Mesenchymal stem cell (in vitro differentiated cells and primary cell): ENCODE measurements around the gene VASP.

ENCODE experiments used
- DNase-seq: peaks from one replicate; pipeline ENCODE4 v3.0.0-alpha.2; 2013
- H2AFZ ChIP-seq: one replicate; pipeline ENCODE4 v1.6.1; 2013; ENCODE audit warnings: low read depth, mild to moderate bottlenecking, control low read depth, inconsistent platforms, low read length, moderate library complexity
- H2AK5ac ChIP-seq: 2 replicates; pipeline ENCODE4 v1.6.1; 2013; ENCODE audit warnings: low read length, moderate library complexity, mild to moderate bottlenecking, inconsistent platforms; ENCODE audit not compliant: severe bottlenecking
- H2BK120ac ChIP-seq: one replicate; pipeline ENCODE4 v1.6.1; 2013; ENCODE audit warnings: low read depth, mild to moderate bottlenecking, inconsistent platforms, low read length, moderate library complexity
- H2BK12ac ChIP-seq, 2 experiments: one replicate each; pipeline ENCODE4 v1.6.1; 2013; ENCODE audit warnings: inconsistent platforms in 2 of 2, low read length in 2 of 2, mild to moderate bottlenecking in 2 of 2, moderate library complexity in 2 of 2, control low read depth in 1 of 2
- H2BK15ac ChIP-seq: one replicate; pipeline ENCODE4 v1.6.1; 2013; ENCODE audit warnings: mild to moderate bottlenecking, low read depth, inconsistent platforms; ENCODE audit not compliant: poor library complexity, severe bottlenecking
- H2BK5ac ChIP-seq: 2 replicates; pipeline ENCODE4 v1.6.1; 2013; ENCODE audit warnings: low read depth, mild to moderate bottlenecking, low read length, control low read depth, inconsistent platforms; ENCODE audit not compliant: poor library complexity, severe bottlenecking
- H3K14ac ChIP-seq, 2 experiments: one replicate each; pipeline ENCODE4 v1.6.1; 2013; ENCODE audit warnings: inconsistent platforms in 2 of 2, low read length in 2 of 2, control low read depth in 1 of 2, mild to moderate bottlenecking in 1 of 2, moderate library complexity in 1 of 2
- H3K18ac ChIP-seq, 2 experiments: one replicate each; pipeline ENCODE4 v1.6.1; 2013; ENCODE audit warnings: inconsistent platforms in 2 of 2, low read length in 2 of 2, control low read depth in 1 of 2, low read depth in 1 of 2, mild to moderate bottlenecking in 1 of 2
- H3K23ac ChIP-seq, 2 experiments: one replicate each; pipeline ENCODE4 v1.6.1; 2013; ENCODE audit warnings: inconsistent platforms in 2 of 2, low read length in 2 of 2, mild to moderate bottlenecking in 2 of 2, moderate library complexity in 2 of 2, control low read depth in 1 of 2
- H3K27ac ChIP-seq: 2 replicates; pipeline ENCODE4 v1.5.1; 2013; ENCODE audit warnings: mild to moderate bottlenecking, moderate library complexity, low read length, control low read depth, inconsistent platforms; ENCODE audit not compliant: poor library complexity, severe bottlenecking
- H3K27me3 ChIP-seq, 2 experiments: 2 replicates each; pipeline versions ENCODE4 v1.6.1 to v1.7.0; 2013; ENCODE audit warnings: low read length in 2 of 2, mild to moderate bottlenecking in 2 of 2, moderate library complexity in 2 of 2, control low read depth in 1 of 2, inconsistent platforms in 1 of 2; ENCODE audit not compliant: control insufficient read depth in 1 of 2, insufficient read depth in 1 of 2
- H3K36me3 ChIP-seq, 2 experiments: 2 replicates each; pipeline versions ENCODE4 v1.6.1 to v1.7.0; 2013; ENCODE audit warnings: low read length in 2 of 2, control low read depth in 1 of 2, inconsistent platforms in 1 of 2, low read depth in 1 of 2, mild to moderate bottlenecking in 1 of 2; ENCODE audit not compliant: insufficient read depth in 2 of 2, control insufficient read depth in 1 of 2
- H3K4ac ChIP-seq, 2 experiments: one replicate each; pipeline ENCODE4 v1.6.1; 2013; ENCODE audit warnings: inconsistent platforms in 2 of 2, low read length in 2 of 2, mild to moderate bottlenecking in 2 of 2, moderate library complexity in 2 of 2, control low read depth in 1 of 2, low read depth in 1 of 2
- H3K4me1 ChIP-seq: 2 replicates; pipeline ENCODE4 v1.6.1; 2013; ENCODE audit warnings: low read depth, low read length, control low read depth; ENCODE audit not compliant: control insufficient read depth, insufficient read depth
- H3K4me2 ChIP-seq: 2 replicates; pipeline ENCODE4 v1.6.1; 2013; ENCODE audit warnings: low read length, mild to moderate bottlenecking, inconsistent platforms; ENCODE audit not compliant: poor library complexity, severe bottlenecking
- H3K4me3 ChIP-seq, 2 experiments: 2 replicates each; pipeline versions ENCODE4 v1.5.1 to v1.7.0; 2013; ENCODE audit warnings: low read length in 2 of 2, mild to moderate bottlenecking in 2 of 2, control low read depth in 1 of 2, low read depth in 1 of 2; ENCODE audit not compliant: insufficient read depth in 1 of 2
- H3K79me1 ChIP-seq: replicated peaks from 2 replicates; pipeline ENCODE4 v1.6.1; 2013; ENCODE audit warnings: mild to moderate bottlenecking, control low read depth, low read length, inconsistent platforms; ENCODE audit not compliant: poor library complexity, severe bottlenecking
- H3K9ac ChIP-seq: 2 replicates; pipeline ENCODE4 v1.7.0; 2013; ENCODE audit warnings: mild to moderate bottlenecking, low read length, moderate library complexity
- H3K9me3 ChIP-seq: 2 replicates; pipeline ENCODE4 v1.7.0; 2013; ENCODE audit warnings: mild to moderate bottlenecking, low read length; ENCODE audit not compliant: control insufficient read depth
- H4K8ac ChIP-seq: one replicate; pipeline ENCODE4 v1.6.1; 2013; ENCODE audit warnings: inconsistent platforms, mild to moderate bottlenecking, low read length, moderate library complexity
- H4K91ac ChIP-seq: one replicate; pipeline ENCODE4 v1.6.1; 2013; ENCODE audit warnings: mild to moderate bottlenecking, low read length, inconsistent platforms
- WGBS: methylation state at CpG from one replicate; pipeline ENCODE4 v1.1.7; 2013; ENCODE audit warnings: mixed read lengths; 5-methylcytosine and 5-hydroxymethylcytosine counted together

VASP gene

DNA sequence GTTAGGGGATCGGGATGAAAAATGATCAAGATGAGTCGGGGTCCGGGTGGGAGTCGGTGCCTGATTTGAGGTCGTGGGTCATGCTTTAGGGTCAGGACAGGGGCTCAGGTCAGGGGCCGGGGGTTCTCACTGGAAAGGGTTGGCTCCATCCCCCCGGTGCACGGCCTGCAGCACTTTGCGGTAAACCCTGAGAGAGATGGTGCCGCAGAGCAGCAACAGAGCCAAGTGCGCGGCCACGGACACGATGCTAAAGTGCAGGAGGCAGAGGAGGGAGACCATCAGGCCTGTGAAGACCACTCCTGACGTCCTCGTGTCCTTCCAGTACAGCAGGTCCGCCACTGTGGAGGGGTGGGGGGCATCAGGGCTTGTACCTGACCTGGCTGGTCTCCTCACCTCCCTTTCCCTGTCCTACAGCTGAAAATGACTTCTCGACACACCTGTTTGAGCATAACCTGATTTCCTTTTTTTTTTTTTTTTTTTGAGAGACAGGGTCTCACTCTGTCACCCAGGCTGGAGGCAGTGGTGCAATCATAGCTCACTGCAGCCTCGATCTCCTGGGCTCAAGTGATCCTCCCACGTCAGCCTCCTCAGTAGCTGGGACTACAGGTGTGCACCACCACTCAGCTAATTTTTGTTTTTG, 17.9 kb upstream of the VASP start:
- Histone ChIP-seq H3K4me2 (no peak overlapping the region), H3K9ac (no peak overlapping the region), H2AK5ac (no peak overlapping the region), H3K23ac (no peak overlapping the region), H3K18ac (no peak overlapping the region), H2BK120ac (no peak overlapping the region), H3K79me1 (no peaks in the 10 kb centered on the region), H2BK15ac (no peak overlapping the region), H2BK12ac (no peak overlapping the region), H3K27ac (no peak overlapping the region), H3K4ac (no peak overlapping the region), H3K36me3 (peaks cover 0 to 15% of the 10 kb centered on the region in 2 experiments), H2BK5ac (no peak overlapping the region), H4K8ac (no peak overlapping the region), H3K9me3 (no peaks in the 10 kb centered on the region), H3K4me1 (peaks cover 10% of the 10 kb centered on the region), H3K4me3 (no peak overlapping the region), H4K91ac (no peak overlapping the region), H3K27me3 (no peaks in the 10 kb centered on the region), H2AFZ (no peak overlapping the region), H3K14ac (no peak overlapping the region)
- DNase-seq: no peak
- 94% methylated on average over 20 of the region's 20 CpGs for WGBS

DNA sequence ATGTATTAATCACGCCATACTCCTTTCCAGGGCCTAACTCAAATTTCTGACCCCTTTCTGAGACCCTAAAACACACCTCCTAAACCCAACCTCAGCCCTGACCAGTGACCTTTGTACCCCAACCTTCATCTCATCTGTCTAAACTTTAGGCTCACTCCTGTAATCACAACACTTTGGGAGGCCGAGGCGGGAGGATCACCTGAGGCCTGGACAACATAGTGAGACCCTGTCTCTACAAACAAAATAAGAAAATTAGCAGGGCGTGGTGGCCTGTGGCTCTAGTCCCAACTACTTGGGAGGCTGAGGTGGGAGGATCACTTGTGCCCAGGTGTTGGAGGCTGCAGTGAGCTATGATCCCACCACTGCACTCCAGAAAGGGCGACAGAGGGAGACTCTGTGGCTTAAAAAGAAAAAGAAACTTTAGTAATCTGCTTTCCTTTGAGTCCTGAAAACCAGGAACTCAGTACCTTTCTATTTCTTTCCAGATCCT, 15.1 kb upstream of the VASP start:
- Histone ChIP-seq H3K4me3 (peak overlapping the region in 1 of 2 experiments; percentile 94), H3K27me3 (peaks cover 8 to 9% of the 10 kb centered on the region in 2 experiments), H2BK5ac (no peak overlapping the region), H3K4me2 (peak overlapping the region; percentile 96), H3K14ac (no peak overlapping the region), H3K9me3 (no peaks in the 10 kb centered on the region), H4K91ac (no peak overlapping the region), H2BK15ac (no peak overlapping the region), H3K18ac (no peak overlapping the region), H3K4me1 (peaks cover 17% of the 10 kb centered on the region), H3K27ac (no peak overlapping the region), H3K36me3 (peaks cover 0 to 19% of the 10 kb centered on the region in 2 experiments), H2BK120ac (no peak overlapping the region), H3K9ac (peak overlapping the region; percentile 84), H2AK5ac (no peak overlapping the region), H2AFZ (no peak overlapping the region), H3K79me1 (no peaks in the 10 kb centered on the region), H4K8ac (no peak overlapping the region), H3K4ac (no peak overlapping the region), H2BK12ac (peak overlapping the region in 1 of 2 experiments; percentile 47), H3K23ac (no peak overlapping the region)
- WGBS: 98% methylated on average over 5 of the region's 5 CpGs
- DNase-seq: no peak

GRCh38 chr19:45492627-45493470, 14.4 kb upstream of the VASP start:
- Histone ChIP-seq H3K18ac (peak overlapping the region; percentile 74 to 91), H2BK5ac (peak overlapping the region; percentile 25), H3K27ac (peak overlapping the region; percentile 60), H2BK15ac (no peak overlapping the region), H2BK12ac (peak overlapping the region; percentile 1 to 73), H3K14ac (no peak overlapping the region), H4K91ac (peak overlapping the region; percentile 79), H2AFZ (peak overlapping the region; percentile 8), H3K9me3 (no peaks in the 10 kb centered on the region), H3K9ac (peak overlapping the region; percentile 84), H3K79me1 (no peaks in the 10 kb centered on the region), H2BK120ac (no peak overlapping the region), H2AK5ac (no peak overlapping the region), H3K23ac (peak overlapping the region in 1 of 2 experiments; percentile 32), H3K4me2 (peak overlapping the region; percentile 96), H3K4ac (peak overlapping the region; percentile 13 to 24), H3K27me3 (peaks cover 14% of the 10 kb centered on the region in 2 experiments), H3K4me1 (peaks cover 20% of the 10 kb centered on the region), H3K36me3 (peaks cover 0 to 19% of the 10 kb centered on the region in 2 experiments), H4K8ac (peak overlapping the region; percentile 45), H3K4me3 (peak overlapping the region; percentile 66 to 94)
- DNase-seq: peak; percentile 90
- WGBS: 4% methylated on average over 27 of the region's 32 CpGs
